Endothelial cell of umbilical vein (primary cell): ENCODE results near the gene PCF11. TPM values are rescaled to one million over a fixed set of nuclear protein-coding genes. Genes with fewer than 3 reads are reported as not detected.

Experiments
- BruUV-seq: library from RNA; stranded (reverse); fragments of 400-500 nt; replicated peaks from 2 replicates; lab custom pipeline; 2021; lab: Mats Ljungman, UMichigan
- CTCF ChIA-PET: fragments of 300-600, 350-600 bp; sonication (Branson Sonifier 250); formaldehyde crosslinking; loops from one replicate; lab custom pipeline; 2021; ENCODE audit warnings: antibody characterized with exemption, inconsistent platforms; lab: Charles Lee
- POLR2A ChIA-PET: fragments of 300-600, 350-600 bp; sonication (Branson Sonifier 250); formaldehyde crosslinking; loops from one replicate; lab custom pipeline; 2021; ENCODE audit warnings: antibody characterized with exemption, inconsistent platforms; lab: Charles Lee
- DNase-seq: peaks from one replicate; pipeline ENCODE4 v3.0.0-alpha.2; 2011; ENCODE audit warnings: low read depth, low spot score
- FAIRE-seq: peaks from 2 replicates; lab custom pipeline; 2011; peaks lifted over from hg19 to GRCh38; lab: Jason Lieb, UNC
- H2AFZ ChIP-seq: 2 replicates; pipeline ENCODE4 v1.6.0; 2012; ENCODE audit warnings: low read depth, low read length, control low read depth, inconsistent platforms
- H3K27ac ChIP-seq: 2 replicates; pipeline ENCODE4 v1.5.1; 2011; ENCODE audit warnings: low read depth, mild to moderate bottlenecking, control low read depth, low read length, moderate library complexity; ENCODE audit not compliant: insufficient read depth
- H3K27me3 ChIP-seq, 2 experiments: 2 replicates each; pipeline versions ENCODE4 v1.6.0 to v1.6.1; 2011; ENCODE audit warnings: low read length in 2 of 2, mixed read lengths in 1 of 2; ENCODE audit not compliant: control insufficient read depth in 2 of 2, insufficient read depth in 2 of 2
- H3K36me3 ChIP-seq, 2 experiments: 2 replicates in 1 of 2; 3 replicates in 1 of 2; pipeline ENCODE4 v1.5.1; 2011; ENCODE audit warnings: low read length in 2 of 2, mild to moderate bottlenecking in 1 of 2, moderate library complexity in 1 of 2; ENCODE audit not compliant: control insufficient read depth in 2 of 2, insufficient read depth in 2 of 2; ENCODE audit errors: extremely low read depth in 1 of 2
- H3K4me1 ChIP-seq: 3 replicates; pipeline ENCODE4 v1.5.1; 2011; ENCODE audit warnings: mild to moderate bottlenecking, low read length; ENCODE audit not compliant: control insufficient read depth, insufficient read depth; ENCODE audit errors: extremely low read depth
- H3K4me2 ChIP-seq: 2 replicates; pipeline ENCODE4 v1.6.1; 2011; ENCODE audit warnings: low read length, control low read depth, mixed read lengths; ENCODE audit not compliant: insufficient read depth
- H3K4me3 ChIP-seq, 3 experiments: fragments of 200-600 bp in 1 of 3; sonication (generic), shearing (Covaris generic) in 1 of 3; replicated peaks in 1 of 3; 2 replicates each; pipeline ENCODE4 v1.5.1; 2011 to 2016; ENCODE audit warnings: control low read depth in 3 of 3, low read length in 3 of 3, mild to moderate bottlenecking in 2 of 3, inconsistent platforms in 1 of 3, low read depth in 1 of 3, moderate library complexity in 1 of 3; ENCODE audit not compliant: insufficient read depth in 1 of 3
- H3K79me2 ChIP-seq: 2 replicates; pipeline ENCODE4 v1.6.0; 2012; ENCODE audit warnings: low read length, inconsistent platforms; ENCODE audit not compliant: control insufficient read depth, insufficient read depth
- H3K9ac ChIP-seq: replicated peaks from 2 replicates; pipeline ENCODE3; 2011; ENCODE audit warnings: low read length, control low read depth; ENCODE audit not compliant: insufficient read depth; ENCODE audit errors: extremely low read depth
- H3K9me1 ChIP-seq: replicated peaks from 3 replicates; pipeline ENCODE4 v1.6.0; 2011; ENCODE audit warnings: mild to moderate bottlenecking, low read length; ENCODE audit not compliant: control insufficient read depth, insufficient read depth; ENCODE audit errors: extremely low read depth
- H3K9me3 ChIP-seq: replicated peaks from 2 replicates; pipeline ENCODE4 v1.5.1; 2012; ENCODE audit warnings: low read length, inconsistent platforms; ENCODE audit not compliant: control insufficient read depth, insufficient read depth
- H4K20me1 ChIP-seq: replicated peaks from 2 replicates; pipeline ENCODE3; 2011; ENCODE audit warnings: mild to moderate bottlenecking, low read length; ENCODE audit not compliant: control insufficient read depth, insufficient read depth; ENCODE audit errors: extremely low read depth
- CTCF ChIP-seq, 2 donors: IDR thresholded peaks; 1 replicate in 1 of 2; 2 replicates in 1 of 2; pipeline ENCODE4 v1.5.1; 2011; ENCODE audit warnings: low read length in 2 of 2, mild to moderate bottlenecking in 2 of 2, moderate library complexity in 2 of 2, control low read depth in 1 of 2, inconsistent platforms in 1 of 2, low read depth in 1 of 2; ENCODE audit not compliant: insufficient read depth in 1 of 2; ENCODE audit errors: extremely low read depth in 1 of 2
- EZH2 ChIP-seq: IDR thresholded peaks from 2 replicates; pipeline ENCODE4 v1.6.1; 2012; ENCODE audit warnings: borderline replicate concordance, low read depth, mild to moderate bottlenecking, moderate library complexity, low read length, inconsistent platforms; ENCODE audit not compliant: severe bottlenecking
- FOS ChIP-seq: IDR thresholded peaks from 2 replicates; pipeline ENCODE4 v1.6.1; 2011; ENCODE audit warnings: mild to moderate bottlenecking, low read length, moderate library complexity, borderline replicate concordance; ENCODE audit not compliant: insufficient read depth
- GATA2 ChIP-seq: IDR thresholded peaks from 2 replicates; pipeline ENCODE4 v1.7.0; 2011; ENCODE audit warnings: low read depth, mild to moderate bottlenecking, moderate library complexity, mixed read lengths, low read length; ENCODE audit not compliant: insufficient read length, insufficient read depth
- JUN ChIP-seq: IDR thresholded peaks from 2 replicates; pipeline ENCODE4 v1.6.1; 2011; ENCODE audit warnings: borderline replicate concordance, low read depth; ENCODE audit not compliant: insufficient read length, insufficient read depth
- MYC ChIP-seq: IDR thresholded peaks from one replicate; pipeline ENCODE4 v1.6.1; 2011; ENCODE audit warnings: mild to moderate bottlenecking, low read depth, low read length
- POLR2A ChIP-seq: IDR thresholded peaks from 2 replicates; pipeline ENCODE4 v1.6.1; 2012; ENCODE audit warnings: low read depth, mild to moderate bottlenecking, control low read depth, low read length
- POLR2AphosphoS5 ChIP-seq: IDR thresholded peaks from 2 replicates; pipeline ENCODE4 v1.6.1; 2012; ENCODE audit warnings: low read depth, mild to moderate bottlenecking, control low read depth, low read length, moderate library complexity; ENCODE audit not compliant: insufficient read depth
- dilution Hi-C: fragments of 300-500 bp; cut with MboI; formaldehyde crosslinking; loops from one replicate; pipeline ENCODE4 v1.15.0; 2019; ENCODE audit warnings: low sequenced_read_pairs; ENCODE audit not compliant: extremely low pct_ligation_motif_present
- intact Hi-C: fragments of 100-400 bp; cut with micrococcal nuclease; formaldehyde crosslinking; loops from one replicate; pipeline ENCODE4 v1.10.0; 2022
- polyA plus RNA-seq, 4 experiments: library from polyadenylated mRNA; depleted of rRNA in 3 of 4; stranded (reverse) in 3 of 4; unstranded in 1 of 4; fragments of >200 nt; gene quantifications; 2 replicates each; pipeline versions ENCODE4 v1.2.1 to v1.2.3, GENCODE V29; 2011 to 2012; ENCODE audit warnings: missing spikeins in 1 of 4
- total RNA-seq: library from RNA; stranded (reverse); gene quantifications from 2 replicates; pipeline ENCODE4 v1.2.3, GENCODE V29; 2021
- TF ChIP-seq, protein P1 (sequence below): IDR thresholded peaks from 2 replicates; pipeline ENCODE4 v1.6.1; 2011; ENCODE audit not compliant: insufficient read depth, insufficient read length

PCF11 gene
- total and polyA plus RNA-seq, 2 donors (not counting 3 experiments of a cell fraction or from before 2014, with no cell fraction given), result 38.0 to 51.2 TPM

DNA sequence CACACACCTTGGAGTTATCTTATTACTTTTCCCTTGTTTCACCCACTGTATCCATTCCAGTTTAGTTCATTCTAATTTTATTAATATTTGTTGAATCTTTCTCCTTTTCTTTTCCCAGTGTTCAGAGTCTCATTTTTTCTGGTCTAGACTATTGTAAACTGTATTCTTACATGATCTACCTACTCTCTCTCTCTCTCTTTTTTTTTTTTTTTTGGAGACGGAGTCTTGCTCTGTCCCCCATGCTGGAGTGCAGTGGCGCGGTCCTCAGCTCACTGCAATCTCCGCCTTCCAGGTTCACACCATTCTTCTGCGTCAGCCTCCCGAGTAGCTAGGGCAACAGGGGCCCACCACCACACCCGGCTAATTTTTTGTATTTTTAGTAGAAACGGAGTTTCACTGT, 38.7 kb downstream of the PCF11 start:
- intact Hi-C loops, result loop anchor here (2.0 kb wide), 1 partner anchor 89 kb away; no protein-coding TSS in a partner anchor
- Histone ChIP-seq H3K27me3 (no peaks in the 10 kb centered on the region), H3K79me2 (peaks cover 17% of the 10 kb centered on the region), H3K27ac (no peak overlapping the region), H3K9me3 (no peaks in the 10 kb centered on the region), H3K4me1 (peaks cover 17% of the 10 kb centered on the region), H2AFZ (no peak overlapping the region), H3K4me3 (no peak overlapping the region), H3K9ac (no peak overlapping the region), H3K4me2 (no peak overlapping the region), H3K9me1 (no peaks in the 10 kb centered on the region), H4K20me1 (no peaks in the 10 kb centered on the region), H3K36me3 (no peaks in the 10 kb centered on the region)
- POLR2A ChIA-PET, result no interaction called here
- dilution Hi-C loops, result no loop called here
- DNase-seq, result no peak
- no peak for FAIRE-seq
- BruUV-seq, result no TSS peak
- TF ChIP-seq JUN (no peak), POLR2AphosphoS5 (no peak), GATA2 (no peak), FOS (no peak), POLR2A (no peak), CTCF (IDR thresholded peaks at IDR 0.05; ENCODE audit: extremely low read depth in 1 of 2, insufficient read depth in 1 of 2, low read depth in 1 of 2, low read length in 2 of 2) (no peak), EZH2 (no peak), MYC (no peak)
- TF ChIP-seq, protein P1, sequence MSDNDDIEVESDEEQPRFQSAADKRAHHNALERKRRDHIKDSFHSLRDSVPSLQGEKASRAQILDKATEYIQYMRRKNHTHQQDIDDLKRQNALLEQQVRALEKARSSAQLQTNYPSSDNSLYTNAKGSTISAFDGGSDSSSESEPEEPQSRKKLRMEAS, result no peak
- CTCF ChIA-PET, result no interaction called here
